ENCODE data around the gene MAPKAPK3. TPM values are rescaled to one million over a fixed set of nuclear protein-coding genes. Genes with fewer than 3 reads are reported as not detected.

Gene MAPKAPK3
- total and polyA plus RNA-seq, 2 of the 8 experiments (the other 6 are each of a cell fraction or from before 2014, with no cell fraction given), result 65.4 to 99.8 TPM

GRCh38 chr3:50657816-50658215 is 40.9 kb downstream of the MAPKAPK3 start (continued):
- TF ChIP-seq CHD7 (IDR thresholded peaks at IDR 0.05; ENCODE audit: insufficient replicate concordance, low read length) (no peak), EGR1 (IDR thresholded peaks at IDR 0.05; ENCODE audit: borderline replicate concordance, low read depth, low read length) (no peak), JUND (IDR thresholded peaks at IDR 0.05; ENCODE audit: low read length) (no peak), SP2 (IDR thresholded peaks at IDR 0.05; ENCODE audit: low read length) (no peak), TAF1 (IDR thresholded peaks at IDR 0.05; ENCODE audit: low read depth, low read length) (no peak), SIRT6 (IDR thresholded peaks at IDR 0.05; ENCODE audit: low read length) (no peak), BRCA1 (IDR thresholded peaks at IDR 0.05; ENCODE audit: low read depth, low read length) (no peak), CTBP2 (IDR thresholded peaks at IDR 0.05; ENCODE audit: borderline replicate concordance, insufficient read depth, insufficient read length, low read length) (no peak), MAFK (IDR thresholded peaks at IDR 0.05; ENCODE audit: low read depth, low read length) (no peak), HDAC2 (IDR thresholded peaks at IDR 0.05; ENCODE audit: borderline replicate concordance in 1 of 2, low read depth in 2 of 2, low read length in 2 of 2) (no peak), RBBP5 (IDR thresholded peaks at IDR 0.05; ENCODE audit: borderline replicate concordance, low read depth, low read length) (no peak), TBP (IDR thresholded peaks at IDR 0.05; ENCODE audit: low read depth, low read length) (no peak), CHD2 (IDR thresholded peaks at IDR 0.05; ENCODE audit: low read length) (no peak)
